ENCODE results near the gene DCTN4. TPM values are rescaled to one million over a fixed set of nuclear protein-coding genes. Genes with fewer than 3 reads are reported as not detected.

The DCTN4 gene
- total RNA-seq: 24.8 and 31.6 TPM in 2 replicates

DNA sequence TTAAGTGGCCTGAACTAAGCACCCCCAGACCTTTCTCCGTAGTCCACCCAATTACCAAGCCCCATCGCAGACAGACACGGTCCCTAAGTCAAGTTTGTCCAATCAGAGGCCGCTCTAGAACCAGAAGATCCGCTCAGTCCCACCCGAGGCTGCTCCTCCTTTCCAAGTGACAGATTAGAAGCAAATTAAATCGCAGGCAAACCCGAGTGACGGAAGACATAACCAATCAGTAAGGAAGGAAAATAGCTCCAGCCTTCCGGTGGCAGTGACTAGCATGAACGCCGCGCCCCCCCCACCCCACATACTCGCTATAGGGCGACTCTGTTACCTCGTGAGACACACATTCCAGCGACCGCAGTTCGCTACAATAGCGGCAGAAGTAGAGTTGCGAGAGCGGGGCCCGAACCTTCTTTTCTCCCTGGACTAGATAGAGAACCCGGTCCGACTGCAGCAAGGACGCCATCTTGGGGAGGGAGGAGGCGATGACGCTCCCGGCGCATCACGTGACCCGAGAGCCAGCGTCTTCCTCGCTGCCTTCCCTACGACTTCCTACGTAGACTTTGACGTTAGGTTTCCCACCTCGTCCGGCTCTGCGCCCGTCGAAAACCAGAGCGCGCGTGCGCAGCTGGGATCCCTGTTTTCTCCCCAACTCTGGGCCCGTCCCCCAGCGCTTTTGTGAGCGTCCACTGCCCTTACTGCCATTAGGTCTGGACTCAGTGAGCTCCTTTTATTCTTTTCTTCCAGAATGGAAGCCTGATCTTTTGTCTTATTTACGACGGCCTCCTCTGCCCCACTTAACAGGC lies at the start of gene DCTN4:
TSS of gene DCTN4 (minus strand) at position 487 of the 803 bp plus-strand sequence. CDS start at position 463, 24 bp downstream.

DNA sequence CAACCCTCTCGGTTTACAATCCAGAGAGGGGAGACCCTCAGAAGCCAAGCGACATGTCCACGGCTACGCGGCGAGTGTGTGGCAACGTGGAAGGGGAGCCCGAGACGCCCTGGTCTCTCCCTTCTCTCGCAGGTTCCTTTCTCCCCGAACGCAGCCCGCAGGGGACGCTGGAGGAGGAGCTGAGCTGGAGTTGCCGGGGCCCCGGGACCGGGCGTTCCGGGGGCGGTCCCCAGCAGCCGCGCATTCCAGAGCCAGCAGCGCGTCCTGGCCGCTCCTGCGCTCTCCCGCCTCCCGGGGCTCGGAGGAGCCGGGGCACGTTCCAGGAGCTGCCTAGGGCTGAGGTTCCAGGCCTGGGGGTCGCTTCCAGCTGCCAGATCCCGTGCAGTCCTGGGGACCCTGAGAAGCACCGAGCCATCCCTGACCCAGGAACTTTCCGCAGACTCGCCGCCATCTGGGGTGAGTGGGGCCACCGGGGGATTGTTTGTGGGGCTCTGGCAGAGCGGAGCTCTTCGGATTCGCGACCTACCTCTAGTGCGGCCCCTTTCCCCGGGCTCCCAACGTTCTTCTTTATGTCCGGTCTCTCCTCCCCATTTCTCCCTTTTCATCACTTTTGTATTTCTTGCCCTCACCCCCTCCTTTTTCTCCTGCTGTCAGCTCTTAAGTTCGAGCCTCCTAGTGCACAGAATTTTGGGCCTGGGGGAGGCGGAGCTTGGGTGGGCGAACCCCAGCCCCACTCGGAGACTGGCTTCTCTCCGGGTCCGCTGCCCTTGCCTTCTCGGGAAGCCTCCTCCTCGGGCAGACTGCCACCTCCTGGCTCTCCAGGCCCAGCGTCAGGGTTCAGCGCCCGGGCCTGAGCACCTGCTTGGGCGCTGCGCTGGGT lies 19.9 kb upstream of the DCTN4 start, which contains the start of gene SMIM3:
TSS of gene SMIM3 (plus strand) at position 241 of the 880 bp plus-strand sequence. CDS start 16,684 bp downstream, outside the sequence.

DNA sequence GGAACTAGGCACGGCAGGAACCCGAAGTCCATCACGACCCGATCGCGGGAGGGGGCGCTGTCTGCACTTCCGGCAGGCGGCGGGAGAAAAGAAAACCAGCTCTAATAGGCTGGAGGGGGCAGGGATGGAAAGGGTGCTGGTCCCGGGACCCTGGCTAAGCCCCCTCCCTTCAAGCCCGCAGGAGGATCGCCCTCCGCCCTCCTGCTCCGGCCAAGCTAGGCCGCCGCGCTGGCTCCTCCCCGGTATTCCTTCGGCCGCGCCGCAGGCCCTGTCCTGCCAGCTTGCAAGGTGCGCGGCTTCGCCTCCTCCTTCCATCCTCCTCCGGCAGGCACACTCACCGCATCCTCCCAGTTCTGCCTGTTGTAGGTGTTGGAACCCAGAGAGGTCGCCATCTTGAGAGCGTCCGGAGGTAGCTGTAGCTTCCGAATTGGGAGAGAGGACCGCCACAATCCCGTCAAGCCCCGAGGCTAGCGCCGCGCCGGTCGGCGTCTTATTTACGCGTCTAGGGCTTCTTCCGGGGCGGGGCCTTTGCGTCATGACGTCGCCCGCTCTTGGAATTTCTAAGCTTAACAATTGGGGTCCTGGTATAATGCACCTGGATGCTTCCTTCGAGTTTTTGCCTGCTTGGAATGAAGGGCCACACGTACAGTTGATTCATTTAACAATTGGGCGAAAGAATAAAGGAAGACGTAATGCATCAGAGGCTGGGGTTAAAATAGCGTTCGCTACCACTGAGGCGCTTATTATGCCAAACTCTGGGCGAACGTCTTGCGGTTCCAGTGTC lies 58.0 kb downstream of the DCTN4 start, which contains the start of gene RBM22:
TSS of gene RBM22 (minus strand) at position 469 of the 784 bp plus-strand sequence. CDS start at position 392, 77 bp downstream.

DNA sequence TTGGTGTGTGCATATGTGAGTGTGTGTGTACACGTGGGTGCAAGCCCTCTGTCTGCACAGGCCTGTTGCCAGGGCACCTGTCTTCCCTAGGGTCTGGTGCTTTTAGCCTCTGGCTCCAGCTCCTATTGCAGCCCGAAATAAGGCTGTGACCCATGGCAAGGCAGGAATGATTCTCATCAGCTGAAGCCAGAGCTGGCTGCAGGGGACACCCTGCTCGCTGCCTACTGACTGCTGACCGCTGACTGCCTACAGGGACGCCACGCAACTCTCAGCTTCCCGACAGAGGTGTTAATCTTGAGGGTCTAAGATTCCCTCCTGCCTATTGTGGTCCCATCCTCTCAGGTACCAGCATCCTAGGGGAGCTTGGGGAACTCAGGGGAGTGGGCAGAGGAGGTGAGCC lies 97.7 kb downstream of the DCTN4 start, which contains the start of gene MYOZ3:
TSS of gene MYOZ3 (plus strand) at position 166 of the 400 bp plus-strand sequence. CDS start 1,691 bp downstream, outside the sequence.

Other genes starting within 250 kb of the DCTN4 start
- gene SYNPO, start 118.4 kb downstream of the DCTN4 start, total RNA-seq: 4.4 and 7.7 TPM in 2 replicates
- gene MYOZ3, start 97.8 kb downstream of the DCTN4 start, total RNA-seq: 0.33 and 0.34 TPM in 2 replicates
- 15.8 and 23.1 TPM in 2 replicates for gene RBM22, start 58.0 kb downstream of the DCTN4 start, total RNA-seq
- gene SMIM3, start 19.7 kb upstream of the DCTN4 start, total RNA-seq: 4.9 and 6.6 TPM in 2 replicates
- not detected in 2 replicates for gene IRGM, start 87.5 kb upstream of the DCTN4 start, total RNA-seq
- 5.4 and 8.3 TPM in 2 replicates for gene ZNF300, start 146.0 kb upstream of the DCTN4 start, total RNA-seq